Suprapubic skin (tissue), 3 donors: Measurements from ENCODE around the gene ASTN2.

Experiments used
- CTCF ChIP-seq, 2 donors: fragments of 200-600 bp in 1 of 2; fragments of 450-650 bp in 1 of 2; sonication (generic) in 1 of 2; IDR thresholded peaks; one replicate each; pipeline ENCODE4 v1.5.1; 2016 to 2019; ENCODE audit warnings: antibody characterized with exemption in 2 of 2, mild to moderate bottlenecking in 1 of 2, moderate library complexity in 1 of 2
- EP300 ChIP-seq: sonication (generic); formaldehyde crosslinking; IDR thresholded peaks from one replicate; pipeline ENCODE4 v1.6.1; 2017; ENCODE audit warnings: antibody characterized with exemption

GRCh38 chr9:116796669-116797068, 618.2 kb downstream of the ASTN2 start:
- TF ChIP-seq CTCF (IDR thresholded peaks at IDR 0.05), result no peak
- TF ChIP-seq EP300, result no peak
